Right ventricle myocardium superior (tissue), 1 donor: ENCODE data around the gene ZNF335. TPM values are rescaled to one million over a fixed set of nuclear protein-coding genes. Genes with fewer than 3 reads are reported as not detected.
"Not testable (repeated sequence)": the region's sequence is repeated elsewhere in the genome, so short reads cannot be mapped to it uniquely, and the experiment has no call there.

Experiments
- ATAC-seq: fragments of 200-7000 bp; cut with Tn5 transposase; one replicate; pipeline ENCODE4 v1.9.1; 2020; ENCODE audit warnings: mild to moderate bottlenecking; ENCODE audit not compliant: poor library complexity
- DNase-seq: peaks from one replicate; pipeline ENCODE4 v3.0.0-alpha.2; 2020
- intact Hi-C: fragments of 100-400 bp; cut with DNase I; formaldehyde crosslinking; loops from one replicate; pipeline ENCODE4 v1.11.2; 2022
- total RNA-seq: library from RNA; stranded (reverse); fragmentation: NEBNext Ultra II Directional; extraction: Animal tissue kit (Norgen Biotek cat#: 25700); gene quantifications from one replicate; pipeline ENCODE4 v1.2.1, GENCODE V29; 2021
- donor health status: DM: no; HTN: yes; CAD: no; lungs with severe emphysema.

Gene ZNF335
- total RNA-seq, 1 donor from 2014 or later: 7.6 TPM

GRCh38 chr20:45945678-45946148 lies 26.3 kb downstream of the ZNF335 start:
- intact Hi-C loops: no loop called here
- no peak for DNase-seq
- ATAC-seq: no peak

GRCh38 chr20:45944965-45945677 lies 26.9 kb downstream of the ZNF335 start:
- intact Hi-C loops: no loop called here
- DNase-seq (no peak), ATAC-seq (no peak)

GRCh38 chr20:45944151-45944964 lies 27.6 kb downstream of the ZNF335 start:
- intact Hi-C loops: no loop called here
- no peak for ATAC-seq

GRCh38 chr20:45943613-45944012 lies 28.4 kb downstream of the ZNF335 start:
- ATAC-seq: no peak
- intact Hi-C loops: no loop called here
- no peak for DNase-seq

More at GRCh38 chr20:45944151-45944964, 27.6 kb downstream of the ZNF335 start:
- no peak for DNase-seq

GRCh38 chr20:45940469-45940868 lies 31.5 kb downstream of the ZNF335 start:
- no peak for DNase-seq
- no peak for ATAC-seq
- intact Hi-C loops: no loop called here

- ATAC-seq: no peak
- DNase-seq: no peak
- intact Hi-C loops: no loop called here
Observed at GRCh38 chr20:45940053-45940452, 31.9 kb downstream of the ZNF335 start.

GRCh38 chr20:45938727-45939438 lies 33.1 kb downstream of the ZNF335 start:
- intact Hi-C loops: loop anchor here (5.0 to 10.0 kb wide), 3 partner anchors 107 to 894 kb away; partner anchors contain the start of genes SNX21 and UBE2C
- DNase-seq: no peak
- ATAC-seq: no peak

GRCh38 chr20:45937765-45938164 lies 34.2 kb downstream of the ZNF335 start:
- no peak for ATAC-seq
- intact Hi-C loops: loop anchor here (5.0 to 10.0 kb wide), 3 partner anchors 105 to 893 kb away; partner anchors contain the start of genes SNX21 and UBE2C

GRCh38 chr20:45935416-45936046 lies 36.5 kb downstream of the ZNF335 start:
- DNase-seq (no peak), ATAC-seq (peak; percentile 21)
- intact Hi-C loops: loop anchor here (5.0 to 10.0 kb wide), 3 partner anchors 103 to 891 kb away; partner anchors contain the start of genes SNX21 and UBE2C

More at GRCh38 chr20:45937765-45938164, 34.2 kb downstream of the ZNF335 start:
- DNase-seq: no peak

GRCh38 chr20:45934586-45935415 lies 37.2 kb downstream of the ZNF335 start, which contains the start of gene PCIF1:
Gene PCIF1, plus strand, starts transcription at chr20:45934683. Its CDS starts 4,317 bp downstream, at chr20:45939000.
- intact Hi-C loops: loop anchor here (5.0 to 10.0 kb wide), 4 partner anchors 42 to 890 kb away; partner anchors contain the start of genes CTSA, NEURL2, SNX21 and UBE2C
- peak; percentile 93 for ATAC-seq
- DNase-seq: peak; percentile 99

GRCh38 chr20:45934046-45934585 lies 37.9 kb downstream of the ZNF335 start:
- DNase-seq: peak; percentile 85
- intact Hi-C loops: loop anchor here (5.0 to 10.0 kb wide), 2 partner anchors 42 to 889 kb away; partner anchors contain the start of genes CTSA and NEURL2

GRCh38 chr20:45933266-45934045 lies 38.5 kb downstream of the ZNF335 start:
- intact Hi-C loops: loop anchor here (5.0 to 10.0 kb wide), 2 partner anchors 41 to 889 kb away; partner anchors contain the start of genes CTSA and NEURL2
- DNase-seq: peak; percentile 83
- ATAC-seq: peak; percentile 43

More at GRCh38 chr20:45934046-45934585, 37.9 kb downstream of the ZNF335 start:
- peak; percentile 42 for ATAC-seq

- DNase-seq, ATAC-seq: not testable (repeated sequence)
- intact Hi-C loops: loop anchor here (5.0 to 10.0 kb wide), 2 partner anchors 39 to 887 kb away; partner anchors contain the start of genes CTSA and NEURL2
Observed at GRCh38 chr20:45931680-45932079, 40.3 kb downstream of the ZNF335 start.

GRCh38 chr20:45927071-45927878 lies 44.7 kb downstream of the ZNF335 start:
- intact Hi-C loops: no loop called here
- ATAC-seq (no peak), DNase-seq (no peak)

GRCh38 chr20:45926731-45927070 lies 45.3 kb downstream of the ZNF335 start:
- no peak for DNase-seq
- intact Hi-C loops: no loop called here
- no peak for ATAC-seq
